H9 (cell line): Measurements from ENCODE around the gene LMCD1. TPM values are rescaled to one million over a fixed set of nuclear protein-coding genes. Genes with fewer than 3 reads are reported as not detected.
A peak's percentile ranks its signal among the peaks of the same experiment; 100 is the strongest.

Experiments used
- DNase-seq: peaks from one replicate; pipeline ENCODE4 v3.0.0-alpha.2; 2017
- H2AFZ ChIP-seq: one replicate; pipeline ENCODE4 v1.6.1; 2013; ENCODE audit warnings: mild to moderate bottlenecking, low read length, control low read depth, moderate library complexity
- H2AK5ac ChIP-seq: 2 replicates; pipeline ENCODE4 v1.6.1; 2013; ENCODE audit warnings: low read length, control low read depth, mixed read lengths; ENCODE audit not compliant: insufficient read length
- H2BK120ac ChIP-seq: one replicate; pipeline ENCODE4 v1.6.1; 2013; ENCODE audit warnings: low read depth, mild to moderate bottlenecking, low read length, control low read depth, inconsistent platforms; ENCODE audit not compliant: poor library complexity, severe bottlenecking
- H2BK12ac ChIP-seq: 2 replicates; pipeline ENCODE4 v1.6.1; 2013; ENCODE audit warnings: low read length, control low read depth, mixed read lengths, low read depth; ENCODE audit not compliant: insufficient read length
- H2BK15ac ChIP-seq: 2 replicates; pipeline ENCODE4 v1.6.1; 2013; ENCODE audit warnings: low read depth, low read length, control low read depth
- H2BK20ac ChIP-seq: one replicate; pipeline ENCODE4 v1.6.1; 2013; ENCODE audit warnings: low read depth, mild to moderate bottlenecking, low read length, control low read depth, inconsistent platforms; ENCODE audit not compliant: poor library complexity, severe bottlenecking
- H2BK5ac ChIP-seq: 2 replicates; pipeline ENCODE4 v1.6.1; 2013; ENCODE audit warnings: low read length, control low read depth, mixed read lengths; ENCODE audit not compliant: insufficient read length
- H3K14ac ChIP-seq: 2 replicates; pipeline ENCODE4 v1.6.1; 2013; ENCODE audit warnings: low read length, control low read depth; ENCODE audit not compliant: insufficient read depth
- H3K18ac ChIP-seq: 2 replicates; pipeline ENCODE4 v1.6.1; 2013; ENCODE audit warnings: low read depth, mild to moderate bottlenecking, mixed read lengths, low read length, control low read depth; ENCODE audit not compliant: insufficient read length
- H3K23ac ChIP-seq: 2 replicates; pipeline ENCODE4 v1.6.1; 2013; ENCODE audit warnings: low read length, control low read depth, mixed read lengths, low read depth; ENCODE audit not compliant: insufficient read length
- H3K23me2 ChIP-seq: 2 replicates; pipeline ENCODE4 v1.6.1; 2013; ENCODE audit warnings: low read depth, mild to moderate bottlenecking, mixed read lengths, low read length, control low read depth; ENCODE audit not compliant: insufficient read length, poor library complexity, severe bottlenecking
- H3K27ac ChIP-seq: 2 replicates; pipeline ENCODE4 v1.5.1; 2013; ENCODE audit warnings: low read length, control low read depth, mixed read lengths, low read depth; ENCODE audit not compliant: insufficient read length
- H3K27me3 ChIP-seq: 2 replicates; pipeline ENCODE4 v1.6.1; 2013; ENCODE audit warnings: low read length, control low read depth, inconsistent platforms; ENCODE audit not compliant: insufficient read depth
- H3K4ac ChIP-seq: 2 replicates; pipeline ENCODE4 v1.6.1; 2013; ENCODE audit warnings: low read depth, mild to moderate bottlenecking, control low read depth, inconsistent platforms, low read length, moderate library complexity
- H3K4me1 ChIP-seq: 2 replicates; pipeline ENCODE4 v1.6.1; 2013; ENCODE audit warnings: low read length, control low read depth, inconsistent platforms; ENCODE audit not compliant: insufficient read depth
- H3K4me2 ChIP-seq: 2 replicates; pipeline ENCODE4 v1.6.1; 2013; ENCODE audit warnings: low read length, control low read depth, mixed read lengths; ENCODE audit not compliant: insufficient read length, insufficient read depth
- H3K56ac ChIP-seq: 2 replicates; pipeline ENCODE4 v1.6.1; 2013; ENCODE audit warnings: low read depth, mild to moderate bottlenecking, mixed read lengths, low read length, control low read depth; ENCODE audit not compliant: insufficient read length
- H3K79me1 ChIP-seq: 2 replicates; pipeline ENCODE4 v1.6.1; 2013; ENCODE audit warnings: low read depth, mild to moderate bottlenecking, moderate library complexity, low read length, control low read depth, inconsistent platforms; ENCODE audit not compliant: insufficient read depth, poor library complexity, severe bottlenecking
- H3K79me2 ChIP-seq: 2 replicates; pipeline ENCODE4 v1.6.1; 2013; ENCODE audit warnings: low read length, control low read depth, inconsistent platforms; ENCODE audit not compliant: insufficient read depth
- H3K9ac ChIP-seq: 2 replicates; pipeline ENCODE4 v1.6.1; 2013; ENCODE audit warnings: low read length, control low read depth, mixed read lengths; ENCODE audit not compliant: insufficient read length; ENCODE audit errors: extremely low read depth
- H3K9me3 ChIP-seq: one replicate; pipeline ENCODE4 v1.6.1; 2013; ENCODE audit warnings: low read depth, low read length, inconsistent platforms; ENCODE audit not compliant: control insufficient read depth
- H3T11ph ChIP-seq: one replicate; pipeline ENCODE4 v1.6.1; 2013; ENCODE audit warnings: mild to moderate bottlenecking, low read length, control low read depth, inconsistent platforms
- H4K20me1 ChIP-seq: one replicate; pipeline ENCODE4 v1.6.1; 2013; ENCODE audit not compliant: control insufficient read depth, insufficient read length, insufficient read depth
- H4K5ac ChIP-seq: 2 replicates; pipeline ENCODE4 v1.6.1; 2013; ENCODE audit warnings: low read depth, mild to moderate bottlenecking, mixed read lengths, low read length, control low read depth; ENCODE audit not compliant: insufficient read length
- H4K8ac ChIP-seq: replicated peaks from 2 replicates; pipeline ENCODE4 v1.6.1; 2013; ENCODE audit warnings: low read length, control low read depth, mixed read lengths, low read depth; ENCODE audit not compliant: insufficient read length
- H4K91ac ChIP-seq: 2 replicates; pipeline ENCODE4 v1.6.1; 2013; ENCODE audit warnings: low read depth, mild to moderate bottlenecking, moderate library complexity, mixed read lengths, low read length, control low read depth; ENCODE audit not compliant: insufficient read length
- H3K27ac Mint-ChIP-seq, 3 experiments: 2 replicates in 2 of 3; 3 replicates in 1 of 3; pipeline ENCODE4 v1.8.0; 2020 to 2021; ENCODE audit warnings: mixed read lengths in 3 of 3, mild to moderate bottlenecking in 1 of 3, moderate library complexity in 1 of 3
- H3K27me3 Mint-ChIP-seq: 2 replicates; pipeline ENCODE4 v1.8.0; 2021; ENCODE audit warnings: low read depth, mild to moderate bottlenecking, moderate library complexity, mixed read lengths
- H3K36me3 Mint-ChIP-seq, 3 experiments: 2 replicates in 2 of 3; 3 replicates in 1 of 3; pipeline ENCODE4 v1.8.0; 2020 to 2021; ENCODE audit warnings: low read depth in 3 of 3, mixed read lengths in 3 of 3; ENCODE audit not compliant: insufficient read depth in 1 of 3
- H3K4me1 Mint-ChIP-seq, 2 experiments: 2 replicates each; pipeline ENCODE4 v1.8.0; 2020; ENCODE audit warnings: mixed read lengths in 2 of 2
- H3K4me3 Mint-ChIP-seq, 2 experiments: 2 replicates in 1 of 2; 3 replicates in 1 of 2; pipeline ENCODE4 v1.8.0; 2020 to 2021; ENCODE audit warnings: mild to moderate bottlenecking in 2 of 2, mixed read lengths in 2 of 2, moderate library complexity in 1 of 2
- H3K9me3 Mint-ChIP-seq, 2 experiments: 2 replicates in 1 of 2; 3 replicates in 1 of 2; pipeline ENCODE4 v1.8.0; 2020; ENCODE audit warnings: mild to moderate bottlenecking in 2 of 2, mixed read lengths in 2 of 2, moderate library complexity in 1 of 2
- WGBS: extraction: QIAGEN DNeasy Blood & Tissue Kit; methylation state at CpG from one replicate; pipeline ENCODE4 v1.1.7; 2013; ENCODE audit warnings: missing lambda C conversion rate, low lambda C conversion rate, mixed read lengths; ENCODE audit not compliant: insufficient read length; ENCODE audit errors: extremely low coverage; 5-methylcytosine and 5-hydroxymethylcytosine counted together
- total RNA-seq: library from RNA; stranded (reverse); gene quantifications from 2 replicates; pipeline ENCODE4 v1.2.1, GENCODE V29; 2021
- TF ChIP-seq, protein P1 (sequence below): fragments of 200-600 bp; sonication (generic); conservative IDR thresholded peaks from 3 replicates; pipeline ENCODE4 v1.8.0; 2021; ENCODE audit warnings: antibody characterized with exemption, mild to moderate bottlenecking

The LMCD1 gene
- total RNA-seq, 1 experiment from 2014 or later = 19.2 TPM

DNA sequence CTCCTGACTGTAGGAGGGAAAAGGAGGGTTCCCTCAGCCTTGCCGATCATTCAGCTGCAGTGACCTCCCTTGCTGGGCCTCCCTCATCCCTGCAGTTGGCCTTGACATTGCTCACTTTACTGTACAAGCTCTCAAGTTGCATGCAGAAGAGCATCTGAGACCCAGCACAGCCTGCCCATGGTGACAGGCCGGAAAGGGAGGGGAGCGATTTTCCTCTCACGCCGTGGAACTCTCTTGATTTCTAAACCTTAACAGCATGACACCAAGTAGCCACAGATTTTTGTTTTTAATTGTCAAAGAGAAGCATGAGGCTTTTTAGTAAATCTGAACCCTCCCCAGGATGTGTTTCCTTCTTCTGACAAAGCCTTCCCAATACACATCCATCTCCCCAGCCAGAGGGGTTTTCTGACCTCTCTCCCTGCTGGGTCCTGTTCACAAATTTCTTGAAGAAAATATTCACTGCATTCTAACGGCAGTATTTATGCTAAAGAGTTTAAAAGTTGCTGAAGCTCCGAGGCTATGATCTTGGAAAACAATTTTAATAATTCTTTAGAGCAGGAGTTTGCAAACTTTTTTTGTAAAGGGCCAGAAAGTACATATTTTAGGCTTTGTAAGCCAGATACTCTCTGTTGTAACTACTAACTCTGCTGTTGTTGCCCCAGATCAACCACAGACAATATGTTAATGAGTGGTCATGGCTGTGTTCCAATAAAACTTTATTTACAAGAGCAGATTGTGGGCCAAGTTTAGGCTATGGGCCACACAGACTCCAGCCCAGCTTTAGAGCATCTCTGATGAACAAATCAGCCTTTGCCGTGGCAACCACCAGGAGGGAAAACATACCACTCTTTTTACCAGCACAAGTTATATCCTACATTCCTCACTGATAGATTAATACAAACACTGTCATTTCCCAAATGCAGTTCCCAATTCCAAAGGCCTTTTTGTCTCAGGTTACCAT is 34.8 kb downstream of the LMCD1 start:
- H3K9me3 ChIP-seq = no peaks in the 10 kb centered on the region
- H3T11ph ChIP-seq = no peak overlapping the region
- H2BK12ac ChIP-seq = no peak overlapping the region
- no peaks in the 10 kb centered on the region for H3K79me1 ChIP-seq
- H2BK120ac ChIP-seq = no peak overlapping the region
- Mint-ChIP-seq H3K27me3 (no peaks in the 10 kb centered on the region), H3K27ac (peak overlapping the region; percentile 5 to 56 (median 52); a peak in 6 of 7 replicates), H3K36me3 (peaks cover 15 to 51% (median 28%) of the 10 kb centered on the region in 3 experiments; a peak in 6 of 7 replicates), H3K4me1 (peaks cover 24 to 34% of the 10 kb centered on the region in 2 experiments), H3K9me3 (no peaks in the 10 kb centered on the region; a peak in 1 of 5 replicates), H3K4me3 (no peak overlapping the region; a peak in 1 of 5 replicates)
- H3K23me2 ChIP-seq = no peaks in the 10 kb centered on the region
- no peak overlapping the region for H2BK20ac ChIP-seq
- TF ChIP-seq, protein P1, sequence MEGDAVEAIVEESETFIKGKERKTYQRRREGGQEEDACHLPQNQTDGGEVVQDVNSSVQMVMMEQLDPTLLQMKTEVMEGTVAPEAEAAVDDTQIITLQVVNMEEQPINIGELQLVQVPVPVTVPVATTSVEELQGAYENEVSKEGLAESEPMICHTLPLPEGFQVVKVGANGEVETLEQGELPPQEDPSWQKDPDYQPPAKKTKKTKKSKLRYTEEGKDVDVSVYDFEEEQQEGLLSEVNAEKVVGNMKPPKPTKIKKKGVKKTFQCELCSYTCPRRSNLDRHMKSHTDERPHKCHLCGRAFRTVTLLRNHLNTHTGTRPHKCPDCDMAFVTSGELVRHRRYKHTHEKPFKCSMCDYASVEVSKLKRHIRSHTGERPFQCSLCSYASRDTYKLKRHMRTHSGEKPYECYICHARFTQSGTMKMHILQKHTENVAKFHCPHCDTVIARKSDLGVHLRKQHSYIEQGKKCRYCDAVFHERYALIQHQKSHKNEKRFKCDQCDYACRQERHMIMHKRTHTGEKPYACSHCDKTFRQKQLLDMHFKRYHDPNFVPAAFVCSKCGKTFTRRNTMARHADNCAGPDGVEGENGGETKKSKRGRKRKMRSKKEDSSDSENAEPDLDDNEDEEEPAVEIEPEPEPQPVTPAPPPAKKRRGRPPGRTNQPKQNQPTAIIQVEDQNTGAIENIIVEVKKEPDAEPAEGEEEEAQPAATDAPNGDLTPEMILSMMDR = no peak
- H3K79me2 ChIP-seq = no peaks in the 10 kb centered on the region
- H3K4me2 ChIP-seq = no peak overlapping the region
- H2BK5ac ChIP-seq = no peak overlapping the region
- WGBS = no CpG with 5 or more reads among the region's 8 CpGs
- no peaks in the 10 kb centered on the region for H4K20me1 ChIP-seq
- no peak overlapping the region for H4K91ac ChIP-seq
- no peak overlapping the region for H3K14ac ChIP-seq
- H2AFZ ChIP-seq = no peak overlapping the region
- H3K18ac ChIP-seq = no peak overlapping the region
- peaks cover 6% of the 10 kb centered on the region; the same call in 1 of the 2 replicates for H3K4me1 ChIP-seq
- peak overlapping the region; percentile 4 for H3K27ac ChIP-seq
- H3K56ac ChIP-seq = no peak overlapping the region
- H4K5ac ChIP-seq = no peak overlapping the region
- H3K27me3 ChIP-seq = no peaks in the 10 kb centered on the region
- H3K4ac ChIP-seq = no peak overlapping the region
- H2AK5ac ChIP-seq = no peak overlapping the region
- no peak overlapping the region for H2BK15ac ChIP-seq
- no peak overlapping the region for H4K8ac ChIP-seq
- H3K9ac ChIP-seq = no peak overlapping the region
- DNase-seq = peak; percentile 39
- no peak overlapping the region for H3K23ac ChIP-seq
